NB4 (cell line): Measurements from ENCODE around the gene ROBO1.

ENCODE experiments used
- CTCF ChIP-seq: IDR thresholded peaks from one replicate; pipeline ENCODE4 v1.5.1; 2012; ENCODE audit warnings: low read depth, low read length
- POLR2A ChIP-seq: IDR thresholded peaks from 2 replicates; pipeline ENCODE4 v1.6.1; 2011; ENCODE audit warnings: mild to moderate bottlenecking; ENCODE audit not compliant: insufficient read length; ENCODE audit errors: extremely low read depth

GRCh38 chr3:79564192-79564591 lies 203.6 kb downstream of the ROBO1 start:
- no peak for TF ChIP-seq POLR2A
- TF ChIP-seq CTCF, result no peak
